GM19452 (cell line): Measurements from ENCODE around the gene SMYD4.
"Not testable (repeated sequence)": the region's sequence is repeated elsewhere in the genome, so short reads cannot be mapped to it uniquely, and the experiment has no call there.

Source experiments
- ATAC-seq: cut with Tn5 transposase; IDR thresholded peaks from one replicate; pipeline ENCODE4 v1.9.1; 2021; ENCODE audit not compliant: unreplicated experiment

SMYD4 gene

DNA sequence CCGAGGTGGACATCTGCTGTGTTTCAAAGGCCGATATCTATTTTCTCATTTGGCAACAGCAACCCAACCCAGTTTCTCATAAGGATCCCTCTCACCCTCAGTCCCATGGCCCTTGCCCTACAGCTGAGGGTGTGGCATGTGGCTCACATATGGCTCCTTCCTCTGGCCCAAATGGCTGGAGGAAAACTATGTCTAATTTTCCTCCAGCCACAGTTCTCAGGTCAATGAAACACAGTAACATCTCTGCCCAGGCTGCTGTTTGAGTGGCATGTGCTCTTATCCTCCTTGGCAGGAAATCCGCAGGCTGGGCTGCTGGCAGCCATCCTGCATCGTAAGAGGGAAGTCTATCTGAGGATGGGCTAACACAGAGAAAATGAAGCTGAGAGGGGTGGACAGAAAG lies 43.8 kb downstream of the SMYD4 start:
- no peak for ATAC-seq

- ATAC-seq = no peak
Observed at GRCh38 chr17:1783834-1784611, 45.7 kb downstream of the SMYD4 start.

GRCh38 chr17:1783271-1783670 lies 46.4 kb downstream of the SMYD4 start:
- no peak for ATAC-seq

DNA sequence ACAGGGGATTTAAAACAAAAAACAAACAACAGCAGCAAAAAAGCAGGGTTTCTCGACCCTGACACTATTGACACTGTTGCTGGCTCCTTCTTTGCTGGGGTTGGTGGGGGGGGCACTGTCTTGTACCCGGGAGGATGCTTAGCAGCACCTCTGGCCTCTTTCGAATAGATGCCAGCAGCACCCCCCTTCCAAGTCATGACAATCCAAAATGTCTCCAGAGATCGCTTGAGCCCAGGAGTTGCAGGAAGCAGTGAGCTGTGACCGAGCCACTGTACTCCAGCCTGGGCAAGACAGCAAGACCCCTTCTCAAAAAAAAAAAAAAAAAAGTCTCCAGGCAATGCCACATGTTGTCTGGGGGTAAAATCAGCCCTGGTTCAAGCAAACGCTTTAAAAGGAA lies 47.5 kb downstream of the SMYD4 start:
- no peak for ATAC-seq

- no peak for ATAC-seq
Observed at GRCh38 chr17:1779571-1780131, 50.1 kb downstream of the SMYD4 start.

DNA sequence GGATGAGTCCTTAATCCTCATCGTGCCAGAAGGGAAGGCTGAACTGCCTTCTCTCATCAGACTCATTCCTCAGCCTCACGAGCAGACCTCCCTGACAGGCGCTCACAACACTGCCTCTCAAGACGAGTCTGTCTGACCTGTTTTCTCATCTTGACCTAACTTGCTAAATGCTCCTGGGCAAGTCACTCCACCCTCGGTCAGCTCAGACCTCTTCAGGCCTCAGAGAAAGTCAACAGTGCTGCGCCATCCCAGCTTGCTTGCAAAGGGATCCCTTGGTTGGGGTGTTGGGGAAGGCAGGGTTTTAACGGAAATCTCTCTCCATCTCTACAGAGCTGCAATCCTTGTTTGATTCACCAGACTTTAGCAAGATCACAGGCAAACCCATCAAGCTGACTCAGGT lies 52.8 kb downstream of the SMYD4 start:
- ATAC-seq = no peak

- no peak for ATAC-seq
Observed at GRCh38 chr17:1776328-1776727, 53.4 kb downstream of the SMYD4 start.

- ATAC-seq = no peak
Observed at GRCh38 chr17:1774390-1775176, 55.1 kb downstream of the SMYD4 start.

DNA sequence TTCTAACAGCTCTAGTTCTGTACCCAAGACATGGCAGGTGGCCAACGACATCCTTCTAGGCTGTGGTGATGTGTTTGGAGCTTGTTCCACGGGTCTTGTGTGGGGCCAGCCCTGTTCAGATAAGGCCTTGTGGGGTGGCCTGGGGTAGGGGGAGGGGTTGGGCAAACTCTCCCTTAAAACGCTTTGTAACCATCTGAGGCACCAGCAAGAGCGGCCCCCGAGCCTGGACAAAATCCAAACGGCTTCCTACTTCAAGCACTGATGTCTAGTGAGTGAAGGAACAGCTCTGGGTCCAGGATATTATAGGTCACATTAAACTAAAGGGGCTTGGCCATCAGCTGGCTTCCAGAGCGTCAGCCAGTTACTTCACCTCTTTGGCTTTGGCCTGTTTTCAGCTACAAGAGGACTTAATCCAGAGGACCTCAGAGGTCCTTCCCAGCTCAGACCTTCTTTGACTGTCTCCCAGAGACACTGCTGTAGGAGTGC lies 56.0 kb downstream of the SMYD4 start:
- ATAC-seq = no peak

DNA sequence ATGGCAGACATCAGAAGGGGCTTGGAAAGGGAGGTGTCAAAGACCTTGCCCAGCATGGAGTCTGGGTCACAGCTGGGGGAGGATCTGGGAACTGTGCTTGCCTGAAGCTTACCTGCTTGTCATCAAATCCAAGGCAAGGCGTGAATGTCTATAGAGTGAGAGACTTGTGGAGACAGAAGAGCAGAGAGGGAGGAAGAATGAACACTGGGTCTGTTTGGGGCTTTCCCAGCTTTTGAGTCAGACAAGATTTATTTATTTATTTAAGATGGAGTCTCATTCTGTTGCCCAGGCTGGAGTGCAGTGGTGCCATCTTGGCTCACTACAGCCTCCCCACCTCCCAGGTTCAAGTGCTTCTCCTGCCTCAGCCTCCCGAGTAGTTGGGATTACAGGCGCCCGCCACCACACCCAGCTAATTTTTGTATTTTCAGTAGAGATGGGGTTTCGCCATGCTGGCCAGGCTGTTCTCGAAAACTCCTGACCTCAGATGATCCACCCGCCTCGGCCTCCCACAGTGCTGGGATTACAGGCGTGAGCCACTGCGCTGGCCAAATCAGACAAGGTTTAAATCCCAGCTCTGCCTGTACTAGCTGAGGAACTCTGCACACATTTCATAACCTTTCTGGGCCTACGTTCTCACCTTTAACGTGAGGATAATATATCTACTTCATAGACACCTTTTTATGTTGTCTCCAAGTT lies 56.6 kb downstream of the SMYD4 start:
- ATAC-seq = not testable (repeated sequence)

DNA sequence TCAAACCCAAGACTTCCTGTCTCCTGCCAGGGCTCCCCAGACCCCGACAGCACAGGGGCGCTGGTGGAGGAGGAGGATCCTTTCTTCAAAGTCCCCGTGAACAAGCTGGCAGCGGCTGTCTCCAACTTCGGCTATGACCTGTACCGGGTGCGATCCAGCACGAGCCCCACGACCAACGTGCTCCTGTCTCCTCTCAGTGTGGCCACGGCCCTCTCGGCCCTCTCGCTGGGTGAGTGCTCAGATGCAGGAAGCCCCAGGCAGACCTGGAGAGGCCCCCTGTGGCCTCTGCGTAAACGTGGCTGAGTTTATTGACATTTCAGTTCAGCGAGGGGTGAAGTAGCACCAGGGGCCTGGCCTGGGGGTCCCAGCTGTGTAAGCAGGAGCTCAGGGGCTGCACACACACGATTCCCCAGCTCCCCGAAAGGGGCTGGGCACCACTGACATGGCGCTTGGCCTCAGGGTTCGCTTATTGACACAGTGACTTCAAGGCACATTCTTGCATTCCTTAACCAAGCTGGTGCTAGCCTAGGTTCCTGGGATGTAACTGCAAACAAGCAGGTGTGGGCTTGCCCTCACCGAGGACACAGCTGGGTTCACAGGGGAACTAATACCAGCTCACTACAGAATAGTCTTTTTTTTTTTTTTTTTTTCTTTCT lies 59.8 kb downstream of the SMYD4 start:
- no peak for ATAC-seq

- no peak for ATAC-seq
Observed at GRCh38 chr17:1767358-1767757, 62.3 kb downstream of the SMYD4 start.

- ATAC-seq = no peak
Observed at GRCh38 chr17:1766382-1767135, 63.1 kb downstream of the SMYD4 start.

DNA sequence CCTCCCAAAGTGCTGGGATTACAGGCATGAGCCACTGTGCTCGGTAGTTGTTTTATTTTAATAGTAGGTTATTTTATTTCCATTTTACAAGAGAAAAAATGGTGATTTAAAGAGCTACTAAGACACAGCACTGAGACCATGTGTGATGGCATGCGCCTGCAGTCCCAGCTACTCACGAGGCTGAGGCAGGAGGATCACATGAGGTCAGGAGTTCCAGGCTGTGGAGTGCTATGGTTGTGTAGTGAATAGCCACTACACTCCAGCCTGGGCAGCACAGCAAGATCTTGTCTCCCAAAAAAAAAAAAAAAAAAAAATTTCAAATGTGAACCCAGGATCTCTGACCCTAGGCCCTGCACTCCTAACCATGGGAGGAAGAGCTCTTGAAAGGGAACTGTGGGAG lies 64.1 kb downstream of the SMYD4 start:
- ATAC-seq = no peak

GRCh38 chr17:1764705-1765104 lies 65.0 kb downstream of the SMYD4 start:
- not testable (repeated sequence) for ATAC-seq

DNA sequence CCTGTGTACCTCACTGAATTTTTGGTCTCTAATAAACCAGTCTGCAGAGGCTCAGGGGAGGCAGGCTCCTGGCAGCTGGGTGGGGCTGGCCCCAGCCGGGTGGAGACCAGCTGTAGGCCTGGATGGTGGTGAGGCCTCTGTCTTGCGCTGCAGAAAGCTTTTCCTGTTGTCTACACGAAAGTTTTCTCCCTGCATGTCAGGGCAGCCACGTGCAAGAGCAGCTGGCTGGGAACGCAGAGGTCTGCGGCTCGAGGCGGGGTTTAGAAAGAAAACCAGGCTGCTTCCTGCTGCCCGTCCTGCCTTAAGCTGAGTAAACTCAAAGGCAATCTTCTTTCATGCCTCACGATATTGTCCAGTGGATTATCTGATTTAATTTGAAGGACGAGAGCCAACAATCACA lies 65.4 kb downstream of the SMYD4 start:
- ATAC-seq = no peak

- no peak for ATAC-seq
Observed at GRCh38 chr17:1762901-1763898, 66.5 kb downstream of the SMYD4 start.

- no peak for ATAC-seq
Observed at GRCh38 chr17:1762233-1762900, 67.3 kb downstream of the SMYD4 start.
